ENCODE data around the gene CATSPERD.

The CATSPERD gene

GRCh38 chr19:5762608-5763217, 42.3 kb downstream of the CATSPERD start:
- TF ChIP-seq REST (IDR thresholded peaks at IDR 0.05; ENCODE audit: insufficient read depth in 1 of 2, low read depth in 2 of 2, low read length in 2 of 2): no peak
- no peak for TF ChIP-seq TAF1 (IDR thresholded peaks at IDR 0.05; ENCODE audit: borderline replicate concordance, insufficient read depth, low read length)
- TF ChIP-seq POLR2AphosphoS5 (IDR thresholded peaks at IDR 0.05; ENCODE audit: low read depth, low read length): no peak
- TF ChIP-seq FOXP2 (optimal IDR thresholded peaks at IDR 0.05; ENCODE audit: borderline replicate concordance, extremely low read depth, extremely low read length, insufficient read depth): no peak
- no peak for TF ChIP-seq SIN3A (IDR thresholded peaks at IDR 0.05; ENCODE audit: borderline replicate concordance, insufficient read depth, low read length)

- TF ChIP-seq REST (IDR thresholded peaks at IDR 0.05; ENCODE audit: insufficient read depth in 1 of 2, low read depth in 2 of 2, low read length in 2 of 2) (no peak), SIN3A (IDR thresholded peaks at IDR 0.05; ENCODE audit: borderline replicate concordance, insufficient read depth, low read length) (no peak), POLR2AphosphoS5 (IDR thresholded peaks at IDR 0.05; ENCODE audit: low read depth, low read length) (no peak), TAF1 (IDR thresholded peaks at IDR 0.05; ENCODE audit: borderline replicate concordance, insufficient read depth, low read length) (no peak), FOXP2 (optimal IDR thresholded peaks at IDR 0.05; ENCODE audit: borderline replicate concordance, extremely low read depth, extremely low read length, insufficient read depth) (no peak)
Observed at GRCh38 chr19:5765220-5765619, 44.8 kb downstream of the CATSPERD start.

- TF ChIP-seq SIN3A (IDR thresholded peaks at IDR 0.05; ENCODE audit: borderline replicate concordance, insufficient read depth, low read length) (no peak), TAF1 (IDR thresholded peaks at IDR 0.05; ENCODE audit: borderline replicate concordance, insufficient read depth, low read length) (no peak), POLR2AphosphoS5 (IDR thresholded peaks at IDR 0.05; ENCODE audit: low read depth, low read length) (no peak), FOXP2 (optimal IDR thresholded peaks at IDR 0.05; ENCODE audit: borderline replicate concordance, extremely low read depth, extremely low read length, insufficient read depth) (no peak), REST (IDR thresholded peaks at IDR 0.05; ENCODE audit: insufficient read depth in 1 of 2, low read depth in 2 of 2, low read length in 2 of 2) (no peak)
Observed at GRCh38 chr19:5767949-5768348, 47.5 kb downstream of the CATSPERD start.

- TF ChIP-seq POLR2AphosphoS5 (IDR thresholded peaks at IDR 0.05; ENCODE audit: low read depth, low read length): no peak
- TF ChIP-seq FOXP2 (optimal IDR thresholded peaks at IDR 0.05; ENCODE audit: borderline replicate concordance, extremely low read depth, extremely low read length, insufficient read depth): no peak
- TF ChIP-seq TAF1 (IDR thresholded peaks at IDR 0.05; ENCODE audit: borderline replicate concordance, insufficient read depth, low read length): no peak
- no peak for TF ChIP-seq SIN3A (IDR thresholded peaks at IDR 0.05; ENCODE audit: borderline replicate concordance, insufficient read depth, low read length)
- no peak for TF ChIP-seq REST (IDR thresholded peaks at IDR 0.05; ENCODE audit: insufficient read depth in 1 of 2, low read depth in 2 of 2, low read length in 2 of 2)
Observed at GRCh38 chr19:5772416-5772815, 52.0 kb downstream of the CATSPERD start.
